ENCODE data around the gene ZNF567.
"Not testable (repeated sequence)": the region's sequence is repeated elsewhere in the genome, so short reads cannot be mapped to it uniquely, and the experiment has no call there.

ZNF567 gene

GRCh38 chr19:36719687-36720556, 32.5 kb downstream of the ZNF567 start:
- Mint-ChIP-seq H3K36me3 (peaks cover 81% of the 10 kb centered on the region), H3K9me3 (peaks cover 26% of the 10 kb centered on the region), H3K4me1 (no peaks in the 10 kb centered on the region), H3K27me3 (no peaks in the 10 kb centered on the region), H3K4me3 (no peak overlapping the region), H3K27ac (no peak overlapping the region)
- no peak for ATAC-seq

GRCh38 chr19:36736166-36736565, 48.8 kb downstream of the ZNF567 start:
- ATAC-seq, H3K27me3 Mint-ChIP-seq, H3K27ac Mint-ChIP-seq, H3K4me3 Mint-ChIP-seq, H3K4me1 Mint-ChIP-seq: not testable (repeated sequence)
- Mint-ChIP-seq H3K9me3 (peaks cover 48% of the 10 kb centered on the region), H3K36me3 (peaks cover 85% of the 10 kb centered on the region)

DNA sequence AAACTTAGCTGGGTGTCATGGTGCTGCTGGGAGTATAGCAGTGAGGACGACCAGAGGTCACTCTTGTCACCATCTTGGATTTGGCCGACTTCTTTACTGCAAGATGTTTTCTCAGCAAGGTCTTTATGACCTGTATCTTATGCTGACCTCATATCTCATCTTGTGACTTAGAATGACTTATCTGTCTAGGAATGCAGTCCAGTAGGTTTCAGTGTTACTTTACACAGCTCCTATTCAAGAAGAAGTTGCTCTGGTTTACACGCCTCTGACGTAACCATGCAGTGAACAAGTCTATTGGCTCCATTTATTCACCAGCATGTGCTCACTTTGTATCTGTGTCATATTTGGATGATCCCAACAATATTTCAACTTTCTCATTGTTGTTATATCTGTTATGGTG, 58.5 kb downstream of the ZNF567 start:
- H3K9me3 Mint-ChIP-seq: peaks cover 17% of the 10 kb centered on the region
- H3K27ac Mint-ChIP-seq: no peak overlapping the region
- no peak overlapping the region for H3K4me3 Mint-ChIP-seq
- ATAC-seq: no peak
- H3K36me3 Mint-ChIP-seq: peaks cover 82% of the 10 kb centered on the region
- H3K4me1 Mint-ChIP-seq: no peaks in the 10 kb centered on the region
- H3K27me3 Mint-ChIP-seq: no peaks in the 10 kb centered on the region

DNA sequence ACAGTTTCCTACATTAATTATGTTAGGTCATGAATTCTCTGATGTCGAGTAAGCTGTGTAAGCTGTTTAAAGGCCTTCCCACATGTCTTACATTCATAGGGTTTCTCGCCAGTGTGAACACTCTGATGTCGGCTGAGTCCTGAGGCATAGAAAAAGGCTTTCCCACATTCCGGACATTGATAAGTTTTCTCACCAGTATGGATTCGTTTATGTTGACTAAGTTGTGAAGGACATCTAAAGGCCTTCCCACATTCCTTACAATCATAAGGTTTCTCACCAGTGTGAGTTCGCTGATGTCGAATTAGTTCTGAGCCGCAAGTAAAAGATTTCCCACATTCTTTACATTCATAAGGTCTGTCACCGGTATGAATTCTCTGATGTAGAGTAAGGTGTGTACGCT, 60.3 kb downstream of the ZNF567 start:
- peaks cover 85% of the 10 kb centered on the region for H3K36me3 Mint-ChIP-seq
- H3K4me3 Mint-ChIP-seq: no peak overlapping the region
- H3K27ac Mint-ChIP-seq: no peak overlapping the region
- H3K9me3 Mint-ChIP-seq: peaks cover 20% of the 10 kb centered on the region
- ATAC-seq: no peak
- H3K27me3 Mint-ChIP-seq: no peaks in the 10 kb centered on the region
- H3K4me1 Mint-ChIP-seq: no peaks in the 10 kb centered on the region

GRCh38 chr19:36748431-36749275, 61.2 kb downstream of the ZNF567 start:
- H3K9me3 Mint-ChIP-seq: peaks cover 17% of the 10 kb centered on the region
- no peak overlapping the region for H3K27ac Mint-ChIP-seq
- ATAC-seq: no peak

DNA sequence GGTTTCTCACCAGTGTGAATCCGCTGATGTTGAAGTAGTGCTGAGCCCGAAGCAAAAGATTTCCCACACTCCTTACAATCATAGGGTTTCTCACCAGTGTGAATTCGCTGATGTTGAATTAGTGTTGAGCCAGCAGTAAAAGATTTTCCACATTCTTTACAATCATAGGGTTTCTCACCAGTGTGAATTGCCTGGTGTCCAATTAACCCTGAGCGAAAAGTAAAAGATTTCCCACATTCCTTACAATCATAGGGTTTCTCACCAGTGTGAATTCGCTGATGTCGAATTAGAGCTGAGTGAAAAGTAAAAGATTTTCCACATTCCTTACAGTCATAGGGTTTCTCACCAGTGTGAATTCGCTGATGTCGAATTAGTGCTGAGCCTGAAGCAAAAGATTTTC, 62.2 kb downstream of the ZNF567 start:
- Mint-ChIP-seq H3K9me3 (peaks cover 18% of the 10 kb centered on the region), H3K36me3 (peaks cover 88% of the 10 kb centered on the region)
- H3K4me1 Mint-ChIP-seq, H3K27me3 Mint-ChIP-seq, H3K27ac Mint-ChIP-seq, H3K4me3 Mint-ChIP-seq, ATAC-seq: not testable (repeated sequence)

More at GRCh38 chr19:36748431-36749275, 61.2 kb downstream of the ZNF567 start:
- no peaks in the 10 kb centered on the region for H3K4me1 Mint-ChIP-seq
- H3K4me3 Mint-ChIP-seq: no peak overlapping the region
- H3K27me3 Mint-ChIP-seq: no peaks in the 10 kb centered on the region
- peaks cover 83% of the 10 kb centered on the region for H3K36me3 Mint-ChIP-seq

DNA sequence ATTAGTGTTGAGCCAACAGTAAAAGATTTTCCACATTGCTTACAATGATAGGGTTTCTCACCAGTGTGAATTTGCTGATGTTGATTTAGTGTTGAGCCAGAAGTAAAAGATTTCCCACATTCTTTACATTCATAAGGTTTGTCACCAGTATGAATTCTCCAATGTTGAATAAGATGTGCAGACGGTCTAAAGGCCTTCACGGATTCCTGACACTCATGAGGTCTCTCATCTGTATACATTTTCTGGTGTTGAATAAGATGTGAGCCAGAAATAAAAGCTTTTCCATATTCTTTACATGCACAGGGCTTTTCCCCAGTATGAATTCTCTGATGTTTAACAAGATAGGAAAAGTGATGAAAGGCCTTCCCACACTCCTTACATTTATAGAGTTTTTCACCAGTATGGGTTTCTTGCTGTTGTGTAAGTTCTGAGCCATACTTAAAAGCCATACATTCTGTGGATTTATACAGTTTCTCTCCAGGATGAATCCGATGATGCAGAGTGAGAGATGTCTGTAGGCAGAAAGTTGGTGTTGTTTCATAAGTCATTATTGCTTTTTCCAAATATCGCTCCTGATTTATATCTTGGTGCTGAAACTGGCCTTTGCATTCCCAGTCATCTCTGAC, 62.8 kb downstream of the ZNF567 start:
- H3K9me3 Mint-ChIP-seq: peaks cover 18% of the 10 kb centered on the region
- H3K4me3 Mint-ChIP-seq: no peak overlapping the region
- H3K27me3 Mint-ChIP-seq: no peaks in the 10 kb centered on the region
- H3K4me1 Mint-ChIP-seq: no peaks in the 10 kb centered on the region
- H3K36me3 Mint-ChIP-seq: peaks cover 88% of the 10 kb centered on the region
- ATAC-seq: no peak
- H3K27ac Mint-ChIP-seq: no peak overlapping the region

All from stimulated activated memory B cell treated with anti-CD40 and anti-IgM and Interleukin-4, amounts not matched to agents 10 μg/mL and 1 μg/mL and 100 μg/mL, for 72 hours (primary cell).